Pericardium fibroblast (primary cell): ENCODE data around the gene NPNT. TPM values are rescaled to one million over a fixed set of nuclear protein-coding genes. Genes with fewer than 3 reads are reported as not detected.

Source experiments
- total RNA-seq: library from RNA; depleted of rRNA; stranded (reverse); fragments of >200 nt; gene quantifications from 2 replicates; pipeline ENCODE4 v1.2.3, GENCODE V29; 2015

NPNT gene
- total RNA-seq = 0.35 and 1.4 TPM in 2 replicates

DNA sequence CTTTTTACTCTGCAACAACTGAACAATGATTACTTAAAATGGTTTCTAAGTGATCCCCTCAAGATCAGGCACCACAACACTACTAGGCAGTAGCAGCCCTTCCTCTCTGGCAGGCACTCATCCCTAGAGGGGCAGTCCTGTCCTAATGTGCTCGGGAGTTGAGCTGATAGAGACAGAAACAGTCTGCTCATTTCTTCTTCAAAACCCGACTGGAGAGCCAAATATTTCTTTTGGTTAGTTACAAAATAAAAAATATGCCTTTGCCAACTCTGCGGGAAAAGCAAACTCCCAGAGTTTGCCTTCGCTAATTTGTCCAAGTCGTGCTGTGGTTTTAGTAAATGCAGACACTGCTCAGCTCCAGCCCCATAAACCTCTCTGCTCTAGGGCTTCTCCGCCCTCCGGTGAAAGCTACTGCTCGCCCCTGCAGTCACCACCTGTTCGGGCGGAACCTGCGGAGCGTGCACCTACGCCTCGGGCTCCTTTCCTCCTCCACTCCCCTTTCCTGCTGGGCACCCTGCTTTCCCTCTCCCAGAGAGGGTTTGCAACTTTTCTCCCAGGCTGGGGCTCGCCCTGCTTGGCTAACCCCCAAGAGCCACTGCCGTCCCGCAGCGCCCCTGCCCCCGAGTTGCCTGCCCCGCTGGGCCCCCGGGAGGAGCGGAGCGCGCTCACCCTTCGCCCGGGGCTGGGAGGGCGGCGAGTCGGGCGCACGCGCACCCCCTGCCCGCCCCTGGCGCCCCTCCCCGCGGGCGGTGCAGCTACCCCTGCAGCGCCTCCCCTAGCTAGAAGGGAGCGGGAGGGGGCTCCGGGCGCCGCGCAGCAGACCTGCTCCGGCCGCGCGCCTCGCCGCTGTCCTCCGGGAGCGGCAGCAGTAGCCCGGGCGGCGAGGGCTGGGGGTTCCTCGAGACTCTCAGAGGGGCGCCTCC is at the start of gene NPNT:
TSS of gene NPNT (plus strand) at position 812 of the 923 bp plus-strand sequence. CDS start 182 bp downstream, outside the sequence.

Other genes with a start within 250 kb of the NPNT start
- gene INTS12, start 186.8 kb upstream of the NPNT start, total RNA-seq = 9.7 and 12.9 TPM in 2 replicates
- 4.7 and 5.6 TPM in 2 replicates for gene GSTCD, start 186.7 kb upstream of the NPNT start, total RNA-seq